Dendritic cell treated with granulocyte-macrophage colony-stimulating factor and Interleukin-4, amounts not matched to agents 40 ng/mL and 50 ng/mL, for 4 days (primary cell): ENCODE results near the gene RGS8.

Experiments
- H3K27ac Mint-ChIP-seq: one replicate; pipeline ENCODE4 v1.8.0; 2022; ENCODE audit warnings: mild to moderate bottlenecking, mixed read lengths
- H3K27me3 Mint-ChIP-seq: one replicate; pipeline ENCODE4 v1.8.0; 2022; ENCODE audit warnings: mild to moderate bottlenecking, mixed read lengths
- H3K36me3 Mint-ChIP-seq: one replicate; pipeline ENCODE4 v1.8.0; 2022; ENCODE audit warnings: low read depth, mixed read lengths
- H3K4me1 Mint-ChIP-seq: one replicate; pipeline ENCODE4 v1.8.0; 2022; ENCODE audit warnings: low read depth, mixed read lengths
- H3K4me3 Mint-ChIP-seq: one replicate; pipeline ENCODE4 v1.8.0; 2022; ENCODE audit warnings: mild to moderate bottlenecking, moderate library complexity, mixed read lengths
- H3K9me3 Mint-ChIP-seq: one replicate; pipeline ENCODE4 v1.8.0; 2022; ENCODE audit warnings: mixed read lengths
- intact Hi-C: fragments of 100-400 bp; cut with micrococcal nuclease; formaldehyde crosslinking; loops from one replicate; pipeline ENCODE4 v1.15.0; 2022

The RGS8 gene, protein sequence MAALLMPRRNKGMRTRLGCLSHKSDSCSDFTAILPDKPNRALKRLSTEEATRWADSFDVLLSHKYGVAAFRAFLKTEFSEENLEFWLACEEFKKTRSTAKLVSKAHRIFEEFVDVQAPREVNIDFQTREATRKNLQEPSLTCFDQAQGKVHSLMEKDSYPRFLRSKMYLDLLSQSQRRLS

DNA sequence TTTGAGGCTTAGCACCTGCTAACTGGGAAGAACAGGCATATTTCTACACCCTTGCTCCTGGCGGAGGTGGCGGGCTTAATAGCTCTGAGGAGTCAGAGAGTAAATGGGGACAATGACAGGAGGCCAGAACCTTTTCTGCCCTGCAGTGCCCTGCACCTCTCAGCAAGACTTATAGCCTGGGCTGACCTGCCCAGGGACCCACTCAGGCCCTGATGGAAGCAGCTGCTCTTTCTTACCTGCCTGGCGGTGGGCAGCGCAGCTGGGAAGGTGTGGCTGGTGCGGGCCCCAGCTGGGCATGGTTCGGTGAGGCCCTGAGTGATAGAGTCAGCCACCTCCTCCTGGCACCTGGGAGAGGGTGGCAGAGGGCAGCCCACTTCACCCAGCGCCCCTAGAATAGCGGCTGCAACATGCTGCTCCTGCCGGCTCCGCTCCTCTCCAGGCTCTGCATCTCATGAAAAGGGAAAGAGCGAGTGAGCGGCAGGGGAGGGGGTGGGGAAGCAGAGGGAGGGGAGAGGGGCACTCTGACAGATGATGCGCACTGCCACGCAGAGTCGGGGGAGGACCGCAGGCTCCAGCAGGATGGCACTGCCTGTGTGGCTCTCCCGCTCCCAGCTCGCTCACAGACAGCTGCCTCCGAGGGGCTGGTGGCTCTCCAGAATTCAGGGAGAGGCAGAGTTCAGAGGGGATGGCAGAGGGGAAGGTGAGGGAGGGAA lies at the start of gene RGS8:
RGS8 (minus strand) TSS at position 472 of the 713 bp plus-strand sequence. CDS start 14,938 bp downstream, outside the sequence.
- Mint-ChIP-seq H3K9me3 (no peaks in the 10 kb centered on the region), H3K4me3 (no peak within 1 kb of the TSS), H3K27ac (no peak within 1 kb of the TSS), H3K27me3 (peaks cover 6% of the 10 kb centered on the region), H3K4me1 (no peaks in the 10 kb centered on the region), H3K36me3 (no peaks in the 10 kb centered on the region)
- intact Hi-C loops = no loop called here

DNA sequence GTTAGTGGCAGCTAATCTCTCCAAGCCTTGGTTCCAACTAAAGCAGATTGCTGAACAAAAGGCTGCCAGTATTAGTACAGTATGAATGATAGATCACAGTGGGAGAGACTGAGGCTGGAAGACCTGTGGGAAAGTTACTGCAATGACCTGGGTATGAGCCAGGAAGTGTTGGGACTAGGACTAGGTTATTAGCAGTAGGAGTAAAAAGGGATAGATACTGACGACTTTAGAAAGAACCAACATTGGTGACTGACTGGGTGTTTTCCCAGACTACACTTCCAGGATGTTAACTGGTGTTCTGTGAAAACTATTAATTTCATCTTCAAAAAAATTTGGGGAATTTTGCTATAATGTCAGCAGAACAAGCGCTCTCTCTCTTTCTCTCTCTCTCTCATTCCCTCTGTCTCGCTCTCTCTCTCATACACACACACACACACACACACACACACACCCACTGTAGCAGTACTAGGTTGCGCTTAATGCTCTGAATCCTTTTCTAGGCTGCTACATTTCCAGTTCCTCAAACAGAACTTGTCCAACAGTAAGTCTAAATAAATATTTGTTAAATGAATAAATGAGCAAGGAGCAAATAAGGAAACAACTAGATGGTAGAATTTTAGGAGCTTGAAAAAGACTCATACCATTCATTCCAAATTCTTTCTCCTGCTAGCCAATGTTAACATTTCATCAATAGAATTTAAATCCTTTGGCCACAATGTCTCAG lies 47.6 kb upstream of the RGS8 start:
- Mint-ChIP-seq H3K36me3 (no peaks in the 10 kb centered on the region), H3K4me3 (no peak overlapping the region), H3K27ac (no peak overlapping the region), H3K9me3 (no peaks in the 10 kb centered on the region), H3K27me3 (peaks cover 2% of the 10 kb centered on the region), H3K4me1 (no peaks in the 10 kb centered on the region)
- intact Hi-C loops = no loop called here

DNA sequence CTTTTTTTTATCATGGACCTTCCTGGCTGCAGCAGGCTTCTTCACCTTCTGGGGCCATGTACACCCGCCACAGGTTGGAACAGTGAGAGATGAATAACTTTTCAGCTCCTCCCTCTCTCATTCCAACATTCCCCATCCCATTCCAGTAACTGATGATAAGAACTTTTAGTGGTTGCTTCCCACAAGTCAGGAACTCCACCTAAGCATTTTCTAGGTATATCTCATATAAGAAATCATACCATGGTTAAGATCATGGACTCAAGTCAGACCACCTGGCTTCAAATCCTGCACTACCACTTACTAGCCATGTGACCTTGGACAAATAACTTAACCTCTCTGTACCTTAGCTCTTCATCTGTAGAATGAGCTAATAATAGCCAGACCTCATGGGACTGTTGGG lies 42.5 kb upstream of the RGS8 start:
- peaks cover 2% of the 10 kb centered on the region for H3K27me3 Mint-ChIP-seq
- H3K9me3 Mint-ChIP-seq = no peaks in the 10 kb centered on the region
- no peak overlapping the region for H3K27ac Mint-ChIP-seq
- no peaks in the 10 kb centered on the region for H3K36me3 Mint-ChIP-seq
- no peak overlapping the region for H3K4me3 Mint-ChIP-seq
- no peaks in the 10 kb centered on the region for H3K4me1 Mint-ChIP-seq
- intact Hi-C loops = no loop called here

DNA sequence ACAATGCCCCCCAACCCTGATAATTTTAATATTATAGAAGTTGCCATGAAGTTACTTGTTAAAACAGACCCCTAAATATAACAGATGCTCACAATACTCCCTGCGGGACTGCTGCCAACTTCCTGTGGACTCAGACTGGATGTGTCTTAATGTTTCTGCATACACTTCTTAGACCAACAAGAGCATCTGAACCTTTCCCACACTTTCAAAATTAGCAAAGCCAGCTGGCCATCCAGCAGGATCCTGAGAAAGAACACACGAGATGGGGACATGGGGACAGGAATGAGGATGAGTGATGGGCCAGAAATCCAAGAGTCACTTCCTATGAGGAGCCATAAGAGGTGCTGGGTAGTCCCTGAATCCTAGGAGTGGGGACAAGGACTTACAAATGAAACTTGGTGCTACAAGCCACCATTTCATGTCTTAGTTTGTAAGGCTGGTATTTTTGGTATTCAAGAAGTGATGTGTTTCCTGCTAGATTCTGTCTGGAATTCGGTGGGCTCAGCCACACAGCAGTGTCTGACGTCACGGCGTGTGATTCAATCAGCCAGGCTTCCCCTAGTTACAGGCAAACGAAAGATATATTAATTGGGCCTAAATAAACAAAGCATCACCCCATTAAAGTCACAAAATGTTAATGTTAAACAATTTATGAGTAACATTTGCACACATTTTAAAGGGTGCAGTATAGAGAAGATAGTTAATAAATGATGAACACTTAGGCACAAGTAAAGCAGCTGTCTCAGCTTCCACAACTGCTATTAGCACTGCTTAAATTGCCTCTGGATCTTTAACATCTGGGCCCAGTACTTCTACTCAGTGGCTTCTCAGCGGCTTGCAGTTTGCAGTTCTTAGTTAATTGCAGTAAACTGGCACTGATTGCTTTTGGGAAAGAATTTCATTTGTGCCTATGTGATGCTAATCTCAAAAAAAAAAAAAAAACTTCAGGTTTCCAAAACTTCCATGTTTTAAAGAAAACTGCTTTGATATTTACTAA lies 41.2 kb upstream of the RGS8 start:
- Mint-ChIP-seq H3K4me1 (no peaks in the 10 kb centered on the region), H3K27ac (no peak overlapping the region), H3K27me3 (no peaks in the 10 kb centered on the region), H3K4me3 (no peak overlapping the region), H3K36me3 (no peaks in the 10 kb centered on the region), H3K9me3 (no peaks in the 10 kb centered on the region)
- intact Hi-C loops = no loop called here

DNA sequence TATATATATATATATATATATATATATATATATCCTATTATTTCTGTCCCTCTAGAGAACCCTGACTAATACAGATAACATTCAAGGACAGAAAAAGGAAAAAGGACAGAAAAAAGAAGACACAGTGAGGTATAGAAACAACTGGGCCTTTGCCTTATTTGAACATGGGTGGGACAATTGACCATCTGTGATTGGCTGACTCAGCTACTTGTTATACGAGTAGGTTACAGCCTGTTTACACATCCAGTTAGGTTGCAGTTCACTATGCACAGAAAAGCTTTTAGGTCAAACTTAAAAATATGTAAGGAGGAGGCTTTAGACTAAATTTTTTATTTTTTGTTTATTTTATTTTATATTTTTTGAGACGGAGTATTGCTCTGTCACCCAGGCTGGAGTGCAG lies 39.8 kb upstream of the RGS8 start:
- Mint-ChIP-seq H3K9me3 (no peaks in the 10 kb centered on the region), H3K36me3 (no peaks in the 10 kb centered on the region), H3K27ac (no peak overlapping the region), H3K4me3 (no peak overlapping the region), H3K27me3 (no peaks in the 10 kb centered on the region), H3K4me1 (no peaks in the 10 kb centered on the region)
- intact Hi-C loops = no loop called here

DNA sequence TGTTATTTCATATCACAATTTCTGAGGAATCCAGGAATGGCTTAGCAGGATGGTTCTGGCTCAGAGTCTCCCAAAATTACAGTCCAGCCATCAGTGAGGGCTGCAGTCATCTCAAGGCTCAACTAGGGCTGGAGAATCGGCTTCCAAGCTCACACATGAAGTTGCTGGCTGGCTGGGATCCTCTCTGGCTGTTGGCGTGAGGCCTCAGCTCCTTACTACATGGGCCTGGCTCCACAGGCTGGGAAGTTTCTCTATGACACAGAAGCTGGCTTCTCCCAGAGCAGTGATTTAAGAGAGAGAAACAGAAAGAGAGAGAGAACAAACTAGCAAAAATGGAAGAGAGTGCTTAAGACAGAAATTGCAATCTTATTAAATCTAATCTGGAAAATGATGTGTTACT lies 38.8 kb upstream of the RGS8 start:
- intact Hi-C loops = no loop called here
- Mint-ChIP-seq H3K27me3 (peaks cover 2% of the 10 kb centered on the region), H3K27ac (no peak overlapping the region), H3K36me3 (no peaks in the 10 kb centered on the region), H3K4me3 (no peak overlapping the region), H3K4me1 (no peaks in the 10 kb centered on the region), H3K9me3 (no peaks in the 10 kb centered on the region)

DNA sequence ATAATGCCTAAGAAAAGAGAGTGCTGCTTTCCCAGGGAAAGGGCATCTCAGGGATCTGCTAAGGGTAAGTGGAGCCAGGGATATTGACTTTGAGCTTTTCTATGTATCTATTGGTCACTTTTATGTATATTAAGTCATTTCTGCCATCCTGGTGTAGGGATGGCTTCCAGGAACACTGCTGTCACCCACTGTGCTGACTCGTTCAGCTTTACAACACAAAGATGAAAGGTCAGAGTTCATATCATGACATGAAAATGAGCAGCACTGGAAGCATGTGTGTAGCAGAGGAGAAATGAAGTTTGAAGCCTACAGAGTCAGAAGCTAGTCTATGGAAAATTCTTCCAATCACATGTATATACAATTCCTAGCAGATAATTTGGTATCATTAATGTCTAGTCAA lies 37.1 kb upstream of the RGS8 start:
- Mint-ChIP-seq H3K27ac (no peak overlapping the region), H3K27me3 (peaks cover 5% of the 10 kb centered on the region), H3K4me1 (no peaks in the 10 kb centered on the region), H3K36me3 (no peaks in the 10 kb centered on the region), H3K9me3 (no peaks in the 10 kb centered on the region), H3K4me3 (no peak overlapping the region)
- intact Hi-C loops = no loop called here

DNA sequence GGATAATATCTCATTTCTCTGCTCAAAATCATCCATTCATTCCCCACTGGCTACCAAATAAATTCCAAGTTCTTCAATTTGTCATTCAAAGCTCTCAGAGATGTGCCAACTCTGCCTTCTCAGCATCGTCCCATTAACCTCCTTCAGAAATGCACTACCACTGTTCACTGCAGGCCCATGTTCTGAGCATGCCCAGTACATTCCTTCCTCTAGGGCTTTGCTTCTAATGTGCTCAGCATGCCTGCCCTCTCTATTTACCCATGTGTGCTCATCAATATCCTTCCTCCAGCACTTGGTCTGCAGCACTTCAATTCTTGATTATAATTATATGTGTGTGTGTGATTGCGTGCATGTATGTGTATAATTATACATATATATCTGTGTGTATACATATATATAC lies 36.1 kb upstream of the RGS8 start:
- Mint-ChIP-seq H3K4me1 (no peaks in the 10 kb centered on the region), H3K36me3 (no peaks in the 10 kb centered on the region), H3K27me3 (peaks cover 5% of the 10 kb centered on the region), H3K27ac (no peak overlapping the region), H3K9me3 (no peaks in the 10 kb centered on the region), H3K4me3 (no peak overlapping the region)
- intact Hi-C loops = no loop called here

DNA sequence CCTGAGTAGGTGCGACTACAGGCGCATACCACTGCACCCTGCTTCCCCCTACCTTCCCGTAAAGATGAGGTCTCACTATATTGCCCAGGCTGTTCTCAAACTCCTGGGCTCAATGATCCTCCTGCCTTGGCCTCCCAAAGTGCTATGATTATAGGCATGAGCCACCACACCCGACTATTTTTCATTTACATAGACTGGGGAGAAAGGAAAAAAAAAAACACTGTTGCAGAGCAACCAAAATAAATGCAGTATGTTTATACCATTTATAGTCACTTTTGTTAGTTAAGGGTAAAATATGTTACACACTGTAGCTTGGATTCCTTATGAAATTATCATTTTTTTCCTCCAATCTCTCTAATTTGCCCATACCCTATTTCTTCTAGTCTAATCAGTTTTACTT lies 35.2 kb upstream of the RGS8 start:
- Mint-ChIP-seq H3K4me3 (no peak overlapping the region), H3K9me3 (no peaks in the 10 kb centered on the region), H3K36me3 (no peaks in the 10 kb centered on the region), H3K27ac (no peak overlapping the region), H3K27me3 (peaks cover 5% of the 10 kb centered on the region), H3K4me1 (no peaks in the 10 kb centered on the region)
- intact Hi-C loops = no loop called here

DNA sequence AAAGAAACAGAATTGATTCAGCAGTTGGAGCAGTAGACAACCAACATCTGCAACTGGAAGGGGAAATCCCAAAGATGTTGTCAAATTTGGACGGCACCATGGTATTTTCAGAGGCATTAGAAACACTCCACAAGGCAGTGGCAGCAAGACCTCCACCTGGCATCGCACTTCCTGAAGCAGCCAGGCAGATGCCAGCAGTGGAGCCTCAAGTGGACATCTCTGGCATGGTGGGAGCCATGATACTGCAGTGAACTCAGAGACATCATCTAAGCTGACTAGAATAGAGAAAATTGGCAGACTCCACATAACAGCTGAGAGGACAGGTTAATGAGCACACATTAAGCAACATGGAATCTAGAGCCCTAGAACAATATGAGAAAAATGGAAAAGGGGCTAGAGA lies 33.9 kb upstream of the RGS8 start:
- peaks cover 5% of the 10 kb centered on the region for H3K27me3 Mint-ChIP-seq
- H3K36me3 Mint-ChIP-seq = no peaks in the 10 kb centered on the region
- H3K4me1 Mint-ChIP-seq = no peaks in the 10 kb centered on the region
- no peak overlapping the region for H3K27ac Mint-ChIP-seq
- intact Hi-C loops = no loop called here
- H3K4me3 Mint-ChIP-seq = no peak overlapping the region
- H3K9me3 Mint-ChIP-seq = no peaks in the 10 kb centered on the region

DNA sequence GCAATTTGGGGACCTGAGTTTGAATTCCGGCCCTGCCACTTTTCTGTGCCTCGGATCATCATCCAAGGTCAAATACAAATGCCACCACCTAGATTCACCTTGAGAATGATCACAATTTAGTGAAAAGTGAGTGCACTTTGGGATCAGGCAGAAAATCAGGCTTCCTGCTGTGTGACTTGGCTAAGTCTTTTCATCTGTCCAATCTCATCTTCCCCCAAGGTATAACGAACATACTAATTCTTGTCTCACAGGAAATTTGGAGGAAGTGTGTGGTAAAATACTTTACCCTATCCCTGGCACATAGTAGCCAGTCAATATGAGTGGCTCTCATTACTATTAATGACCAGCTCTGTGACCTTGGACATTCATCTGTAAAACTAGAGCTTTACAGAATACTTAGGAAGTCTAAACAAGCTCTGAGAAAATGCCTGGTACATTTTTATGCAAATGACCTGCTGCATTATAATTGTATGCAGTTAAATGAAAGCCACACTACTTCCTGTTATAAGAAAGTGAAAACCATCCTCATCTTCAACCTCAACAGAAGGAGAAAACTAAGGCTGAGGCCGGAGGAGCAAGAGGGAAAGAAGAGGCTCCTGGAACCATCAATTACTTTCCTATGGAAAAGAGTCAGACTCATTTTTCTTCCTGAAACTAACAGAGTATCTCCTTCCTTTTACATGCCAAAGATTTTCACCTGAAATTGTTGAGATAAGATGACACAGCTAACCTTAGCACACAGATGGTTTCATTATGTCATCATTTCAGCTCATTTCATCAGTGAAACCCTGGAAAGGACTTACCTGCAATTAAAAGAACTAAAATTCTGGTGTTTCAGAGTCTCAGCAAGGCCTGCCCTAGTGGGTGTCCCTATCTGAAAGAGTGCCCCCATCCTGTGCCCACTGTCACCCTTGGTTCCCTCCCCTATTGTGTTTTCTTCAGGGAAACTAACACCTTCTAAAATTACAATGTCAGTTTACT lies 32.6 kb upstream of the RGS8 start:
- no peaks in the 10 kb centered on the region for H3K36me3 Mint-ChIP-seq
- H3K27ac Mint-ChIP-seq = no peak overlapping the region
- peaks cover 6% of the 10 kb centered on the region for H3K27me3 Mint-ChIP-seq
- intact Hi-C loops = no loop called here
- H3K4me1 Mint-ChIP-seq = no peaks in the 10 kb centered on the region
- no peak overlapping the region for H3K4me3 Mint-ChIP-seq
- no peaks in the 10 kb centered on the region for H3K9me3 Mint-ChIP-seq

DNA sequence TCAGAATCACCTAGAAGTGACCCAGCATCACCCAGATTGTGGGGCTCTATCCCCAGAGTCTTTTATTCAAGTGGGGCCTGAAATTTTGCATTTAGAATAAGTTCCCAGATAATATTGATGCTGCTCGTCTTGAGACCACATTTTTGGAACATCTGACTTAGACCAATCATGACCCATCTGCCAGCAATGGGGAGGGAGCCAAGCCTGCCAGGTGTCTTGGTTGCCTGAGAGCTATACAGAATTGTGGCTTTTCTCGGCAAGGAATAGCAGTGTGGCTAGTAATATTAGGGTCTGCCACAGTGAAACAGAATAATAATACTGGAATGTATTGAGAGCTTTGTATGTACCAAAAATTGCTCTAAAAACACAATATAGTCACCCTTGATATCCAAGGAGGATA lies 31.1 kb upstream of the RGS8 start:
- no peaks in the 10 kb centered on the region for H3K36me3 Mint-ChIP-seq
- no peaks in the 10 kb centered on the region for H3K4me1 Mint-ChIP-seq
- no peaks in the 10 kb centered on the region for H3K9me3 Mint-ChIP-seq
- peaks cover 6% of the 10 kb centered on the region for H3K27me3 Mint-ChIP-seq
- H3K4me3 Mint-ChIP-seq = no peak overlapping the region
- H3K27ac Mint-ChIP-seq = no peak overlapping the region
- intact Hi-C loops = no loop called here

DNA sequence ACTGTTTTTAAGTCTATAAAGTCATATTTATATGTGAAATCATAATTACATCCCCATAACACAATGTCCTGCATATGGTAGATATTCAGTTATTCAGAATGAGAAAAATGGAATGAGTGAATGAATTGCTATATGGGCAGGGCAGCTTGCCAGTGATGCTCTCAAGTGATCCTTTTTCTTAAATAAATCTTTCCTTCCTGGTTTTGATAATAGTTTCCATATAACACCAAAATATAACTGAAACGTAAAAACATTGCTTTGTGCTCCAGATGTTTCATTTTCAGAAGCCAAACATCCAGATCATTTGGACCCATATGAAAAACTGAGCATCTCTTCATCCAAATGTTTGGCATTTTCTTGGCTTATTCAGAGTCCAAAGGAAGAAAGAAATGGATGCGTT lies 30.2 kb upstream of the RGS8 start:
- Mint-ChIP-seq H3K36me3 (no peaks in the 10 kb centered on the region), H3K4me1 (no peaks in the 10 kb centered on the region), H3K27ac (no peak overlapping the region), H3K27me3 (peaks cover 6% of the 10 kb centered on the region), H3K9me3 (no peaks in the 10 kb centered on the region), H3K4me3 (no peak overlapping the region)
- intact Hi-C loops = no loop called here
